Esophagus squamous epithelium (tissue), 5 donors: ENCODE data around the gene NOPCHAP1. TPM values are rescaled to one million over a fixed set of nuclear protein-coding genes. Genes with fewer than 3 reads are reported as not detected.

Source experiments
- DNase-seq: peaks from one replicate; lab custom pipeline; 2025; lab: John Stamatoyannopoulos, UW
- H3K27ac ChIP-seq, 4 donors: fragments of 200-600 bp; sonication (generic); one replicate each; pipeline ENCODE4 v1.5.1; 2016 to 2019; ENCODE audit warnings: mild to moderate bottlenecking in 1 of 4
- H3K27me3 ChIP-seq, 4 donors: fragments of 200-600 bp; sonication (generic); 1 replicate in 3 of 4; 2 replicates in 1 of 4; pipeline versions ENCODE4 v1.5.1 to v1.6.0; 2017 to 2021; ENCODE audit warnings: antibody characterized with exemption in 1 of 4
- H3K36me3 ChIP-seq, 3 donors: fragments of 200-600 bp; sonication (generic); one replicate each; pipeline ENCODE4 v1.5.1; 2016 to 2019
- H3K4me1 ChIP-seq, 3 donors: fragments of 200-600 bp; sonication (generic); one replicate each; pipeline ENCODE4 v1.5.1; 2017 to 2019
- H3K4me3 ChIP-seq, 4 donors: fragments of 200-600 bp; sonication (generic); 1 replicate in 3 of 4; 2 replicates in 1 of 4; pipeline ENCODE4 v1.5.1; 2016 to 2019; ENCODE audit warnings: mild to moderate bottlenecking in 2 of 4, moderate library complexity in 1 of 4
- H3K9me3 ChIP-seq, 3 donors: fragments of 200-600 bp; sonication (generic); one replicate each; pipeline ENCODE4 v1.5.1; 2016 to 2019
- POLR2A ChIP-seq, 4 donors: fragments of 450-650 bp; IDR thresholded peaks; one replicate each; pipeline ENCODE4 v1.6.1; 2017; ENCODE audit warnings: antibody characterized with exemption in 4 of 4, mild to moderate bottlenecking in 4 of 4, moderate library complexity in 3 of 4
- WGBS, 2 donors: methylation state at CpG; one replicate each; pipeline ENCODE4 v1.1.5; 2018; 5-methylcytosine and 5-hydroxymethylcytosine counted together
- intact Hi-C: fragments of 100-400 bp; cut with DNase I; formaldehyde crosslinking; loops from one replicate; pipeline ENCODE4 v1.15.0; 2022
- total RNA-seq, 4 donors: library from RNA; depleted of rRNA; stranded (reverse); fragments of >200 nt; gene quantifications; one replicate each; pipeline ENCODE4 v1.1.0, GENCODE V29; 2016
- TF ChIP-seq, protein P1 (sequence below), 6 experiments: fragments of 450-650 bp in 4 of 6; fragments of 200-600 bp in 2 of 6; sonication (generic) in 2 of 6; IDR thresholded peaks; one replicate each; pipeline ENCODE4 v1.5.1; 2016 to 2019; ENCODE audit warnings: antibody characterized with exemption in 6 of 6, mild to moderate bottlenecking in 4 of 6, moderate library complexity in 4 of 6
- donor health status: DM: yes; HTN: yes; CAD: no.

NOPCHAP1 gene
- total RNA-seq, 4 donors from 2014 or later: 0.76 to 9.3 (median 5.2) TPM

GRCh38 chr12:104964856-104965205 lies 21.3 kb upstream of the NOPCHAP1 start:
- peaks cover 0 to 3% (median 0%) of the 10 kb centered on the region in 3 donors for H3K9me3 ChIP-seq
- no peaks in the 10 kb centered on the region for H3K4me1 ChIP-seq
- no peak overlapping the region for H3K4me3 ChIP-seq
- intact Hi-C loops: no loop called here
- H3K36me3 ChIP-seq: no peaks in the 10 kb centered on the region
- H3K27me3 ChIP-seq: peaks cover 0 to 49% (median 0%) of the 10 kb centered on the region in 4 donors
- 18 to 41% methylated on average over 2 of the region's 2 CpGs for WGBS, 2 donors
- no peak for TF ChIP-seq POLR2A (IDR thresholded peaks at IDR 0.05)
- TF ChIP-seq, protein P1, sequence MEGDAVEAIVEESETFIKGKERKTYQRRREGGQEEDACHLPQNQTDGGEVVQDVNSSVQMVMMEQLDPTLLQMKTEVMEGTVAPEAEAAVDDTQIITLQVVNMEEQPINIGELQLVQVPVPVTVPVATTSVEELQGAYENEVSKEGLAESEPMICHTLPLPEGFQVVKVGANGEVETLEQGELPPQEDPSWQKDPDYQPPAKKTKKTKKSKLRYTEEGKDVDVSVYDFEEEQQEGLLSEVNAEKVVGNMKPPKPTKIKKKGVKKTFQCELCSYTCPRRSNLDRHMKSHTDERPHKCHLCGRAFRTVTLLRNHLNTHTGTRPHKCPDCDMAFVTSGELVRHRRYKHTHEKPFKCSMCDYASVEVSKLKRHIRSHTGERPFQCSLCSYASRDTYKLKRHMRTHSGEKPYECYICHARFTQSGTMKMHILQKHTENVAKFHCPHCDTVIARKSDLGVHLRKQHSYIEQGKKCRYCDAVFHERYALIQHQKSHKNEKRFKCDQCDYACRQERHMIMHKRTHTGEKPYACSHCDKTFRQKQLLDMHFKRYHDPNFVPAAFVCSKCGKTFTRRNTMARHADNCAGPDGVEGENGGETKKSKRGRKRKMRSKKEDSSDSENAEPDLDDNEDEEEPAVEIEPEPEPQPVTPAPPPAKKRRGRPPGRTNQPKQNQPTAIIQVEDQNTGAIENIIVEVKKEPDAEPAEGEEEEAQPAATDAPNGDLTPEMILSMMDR (IDR thresholded peaks at IDR 0.05): no peak
- no peak overlapping the region for H3K27ac ChIP-seq
- DNase-seq: no peak

DNA sequence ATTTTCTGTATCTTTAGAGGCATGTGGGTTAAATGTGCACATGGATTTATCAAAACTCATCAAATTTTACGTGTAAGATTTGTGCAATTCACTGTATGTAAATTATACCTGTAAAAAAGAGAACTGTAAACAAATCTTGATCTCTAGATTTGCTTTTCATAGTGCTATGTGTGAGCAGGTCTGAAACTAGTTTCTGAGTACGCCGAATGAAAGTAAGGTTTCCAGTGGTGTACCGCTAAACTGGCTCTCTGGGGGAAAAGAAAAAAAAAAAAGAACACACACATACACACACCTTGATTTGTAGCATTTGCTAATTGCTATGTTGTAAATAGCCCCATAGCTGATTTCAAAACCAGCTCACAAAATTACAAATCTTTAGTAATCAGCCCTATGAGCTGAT lies 19.4 kb upstream of the NOPCHAP1 start:
- no peaks in the 10 kb centered on the region for H3K4me1 ChIP-seq
- no peak for TF ChIP-seq POLR2A (IDR thresholded peaks at IDR 0.05)
- TF ChIP-seq, protein P1 (IDR thresholded peaks at IDR 0.05): no peak
- peaks cover 0 to 3% (median 0%) of the 10 kb centered on the region in 3 donors for H3K9me3 ChIP-seq
- no peak overlapping the region for H3K4me3 ChIP-seq
- no peaks in the 10 kb centered on the region for H3K36me3 ChIP-seq
- 80 to 90% methylated on average over 4 of the region's 4 CpGs for WGBS, 2 donors
- peaks cover 0 to 36% (median 0%) of the 10 kb centered on the region in 4 donors for H3K27me3 ChIP-seq
- H3K27ac ChIP-seq: no peak overlapping the region
- no peak for DNase-seq
- intact Hi-C loops: no loop called here

GRCh38 chr12:104969343-104969742 lies 16.8 kb upstream of the NOPCHAP1 start:
- no peak for TF ChIP-seq POLR2A (IDR thresholded peaks at IDR 0.05)
- TF ChIP-seq, protein P1 (IDR thresholded peaks at IDR 0.05): no peak
- peaks cover 0 to 3% (median 0%) of the 10 kb centered on the region in 3 donors for H3K9me3 ChIP-seq
- H3K27ac ChIP-seq: no peak overlapping the region
- H3K4me1 ChIP-seq: peaks cover 0 to 3% (median 0%) of the 10 kb centered on the region in 3 donors
- WGBS, 2 donors: 40 to 56% methylated on average over 3 of the region's 3 CpGs
- peaks cover 0 to 11% (median 0%) of the 10 kb centered on the region in 4 donors for H3K27me3 ChIP-seq
- DNase-seq: no peak
- no peaks in the 10 kb centered on the region for H3K36me3 ChIP-seq
- intact Hi-C loops: no loop called here
- H3K4me3 ChIP-seq: no peak overlapping the region

DNA sequence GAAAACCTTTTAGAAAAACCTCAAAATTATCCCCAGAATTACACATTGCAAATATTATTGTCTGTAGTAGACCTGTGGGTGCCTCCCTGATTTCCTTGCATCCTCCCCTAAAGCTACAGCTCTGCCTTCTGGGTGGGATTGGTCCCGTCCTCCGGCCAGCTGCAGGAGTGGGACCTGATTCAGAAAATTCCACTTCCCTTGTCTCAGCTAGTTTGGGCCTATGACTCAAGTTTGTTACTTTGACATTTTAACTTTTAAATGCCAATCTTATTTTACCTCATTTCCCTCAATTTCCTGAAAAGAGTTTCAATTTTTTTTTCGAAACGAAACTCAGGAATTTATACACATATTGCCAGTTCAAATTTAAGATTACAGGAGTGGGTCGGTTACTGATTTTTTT lies 14.8 kb upstream of the NOPCHAP1 start:
- H3K36me3 ChIP-seq: no peaks in the 10 kb centered on the region
- H3K27ac ChIP-seq: no peak overlapping the region
- no peaks in the 10 kb centered on the region for H3K27me3 ChIP-seq
- H3K4me3 ChIP-seq: no peak overlapping the region
- H3K4me1 ChIP-seq: peaks cover 0 to 9% (median 0%) of the 10 kb centered on the region in 3 donors
- WGBS, 2 donors: 60 to 73% methylated on average over 5 of the region's 5 CpGs
- intact Hi-C loops: no loop called here
- TF ChIP-seq, protein P1 (IDR thresholded peaks at IDR 0.05): no peak
- TF ChIP-seq POLR2A (IDR thresholded peaks at IDR 0.05): no peak
- no peak for DNase-seq
- no peaks in the 10 kb centered on the region for H3K9me3 ChIP-seq

- 52 to 64% methylated on average over 5 of the region's 5 CpGs for WGBS, 2 donors
Observed at GRCh38 chr12:104973250-104973649, 12.9 kb upstream of the NOPCHAP1 start.

More at GRCh38 chr12:104973250-104973649, 12.9 kb upstream of the NOPCHAP1 start:
- TF ChIP-seq, protein P1 (IDR thresholded peaks at IDR 0.05): no peak
- no peak for TF ChIP-seq POLR2A (IDR thresholded peaks at IDR 0.05)
- H3K36me3 ChIP-seq: no peaks in the 10 kb centered on the region
- H3K4me3 ChIP-seq: no peak overlapping the region
- no peak overlapping the region for H3K27ac ChIP-seq
- no peaks in the 10 kb centered on the region for H3K9me3 ChIP-seq
- DNase-seq: no peak
- peaks cover 0 to 9% (median 0%) of the 10 kb centered on the region in 3 donors for H3K4me1 ChIP-seq
- H3K27me3 ChIP-seq: no peaks in the 10 kb centered on the region
- intact Hi-C loops: no loop called here
